ENCODE data around the gene ATG101.
"Not testable (repeated sequence)": the region's sequence is repeated elsewhere in the genome, so short reads cannot be mapped to it uniquely, and the experiment has no call there.

DNA sequence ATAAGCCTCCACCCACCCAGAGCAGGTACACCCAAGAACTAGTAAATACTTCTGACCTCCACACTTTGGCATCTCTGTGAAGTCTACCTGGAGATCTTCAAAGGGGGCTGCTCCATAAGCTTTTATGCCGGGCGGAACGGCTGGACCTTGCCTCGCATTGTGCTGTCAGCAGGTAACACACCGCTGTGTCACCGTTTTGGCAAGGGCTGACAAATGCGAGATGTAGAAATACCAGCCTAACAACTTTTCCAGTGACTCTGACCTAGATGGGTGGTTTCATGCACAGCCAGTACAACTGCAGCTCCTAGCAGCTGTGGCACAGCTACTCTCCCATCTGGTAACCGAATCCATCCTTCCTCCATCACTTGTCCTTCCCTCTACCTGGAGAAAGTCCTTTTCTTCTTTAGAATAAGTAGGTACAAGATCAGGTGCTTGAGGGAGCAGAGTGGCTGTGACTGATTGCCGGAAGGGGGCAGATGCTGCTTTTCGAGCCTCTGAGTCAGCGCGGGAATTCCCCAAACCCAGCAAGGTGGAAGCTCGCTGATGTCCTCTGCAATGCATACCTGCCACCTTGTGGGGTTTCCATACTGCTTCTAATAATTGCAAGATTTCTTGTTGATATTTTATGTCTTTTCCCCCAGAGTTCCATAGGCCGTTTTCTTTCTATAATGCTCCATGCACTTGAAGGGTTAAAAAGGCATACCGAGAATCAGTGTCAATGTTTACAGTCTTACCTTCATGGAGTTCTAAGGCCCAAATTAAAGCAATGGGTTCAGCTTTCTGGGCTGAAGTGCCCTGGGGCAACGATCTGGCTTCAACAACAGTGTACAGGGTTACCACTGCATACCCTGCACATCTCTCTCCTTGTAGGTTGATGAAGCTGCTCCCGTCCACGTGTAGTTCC lies 46.7 kb downstream of the ATG101 start:
- not testable (repeated sequence) for TF ChIP-seq POLR2A (conservative IDR thresholded peaks at IDR 0.05); CTBP1 (IDR thresholded peaks at IDR 0.05; ENCODE audit: borderline replicate concordance)

All from K562 (cell line).